HG02943 (cell line): ENCODE measurements around the gene KIT.
"Not testable (repeated sequence)": the region's sequence is repeated elsewhere in the genome, so short reads cannot be mapped to it uniquely, and the experiment has no call there.

Experiments
- ATAC-seq: cut with Tn5 transposase; IDR thresholded peaks from one replicate; pipeline ENCODE4 v1.9.1; 2021; ENCODE audit warnings: mild to moderate bottlenecking, low read depth, moderate library complexity; ENCODE audit not compliant: unreplicated experiment

KIT gene

DNA sequence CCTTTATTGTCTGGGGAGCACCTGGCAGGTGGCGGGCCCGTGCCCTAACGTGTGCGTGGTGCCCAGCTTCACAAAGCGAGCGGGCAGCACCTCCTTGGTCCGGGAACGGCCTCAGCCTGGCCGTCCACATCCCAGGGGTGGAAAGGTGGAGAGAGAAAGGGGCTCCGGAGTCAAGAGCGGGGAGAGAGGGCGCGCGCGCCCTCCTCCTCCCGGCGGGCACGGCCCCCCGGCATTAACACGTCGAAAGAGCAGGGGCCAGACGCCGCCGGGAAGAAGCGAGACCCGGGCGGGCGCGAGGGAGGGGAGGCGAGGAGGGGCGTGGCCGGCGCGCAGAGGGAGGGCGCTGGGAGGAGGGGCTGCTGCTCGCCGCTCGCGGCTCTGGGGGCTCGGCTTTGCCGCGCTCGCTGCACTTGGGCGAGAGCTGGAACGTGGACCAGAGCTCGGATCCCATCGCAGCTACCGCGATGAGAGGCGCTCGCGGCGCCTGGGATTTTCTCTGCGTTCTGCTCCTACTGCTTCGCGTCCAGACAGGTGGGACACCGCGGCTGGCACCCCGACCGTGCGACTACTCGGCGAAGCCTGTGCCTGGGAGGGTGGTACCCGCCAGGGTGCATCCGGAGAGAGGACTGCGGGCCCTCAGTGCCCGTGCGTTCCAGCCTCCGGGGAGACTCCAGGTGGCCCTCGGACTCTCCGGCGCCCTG is at the start of gene KIT:
KIT (plus strand) TSS at position 407 of the 701 bp plus-strand sequence; CDS start at position 465, 58 bp downstream.
- peak; percentile 15 for ATAC-seq

DNA sequence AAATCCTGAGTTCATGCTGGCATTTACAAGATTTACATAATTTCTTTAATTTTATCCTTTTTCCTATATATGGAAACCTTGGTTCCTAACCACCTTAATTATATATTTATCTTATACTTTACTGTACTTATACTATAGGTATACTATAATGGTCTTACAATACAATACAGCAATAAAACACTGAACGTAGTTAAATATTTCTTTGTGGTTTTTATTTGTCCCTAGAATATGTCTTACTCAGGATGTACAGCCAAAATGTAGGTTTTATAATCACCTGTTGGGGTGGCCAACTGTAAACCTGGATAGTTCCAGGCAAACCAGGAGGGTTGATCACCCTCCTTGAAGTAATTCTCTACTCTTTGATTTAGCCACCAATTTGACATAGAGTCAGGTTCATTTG is 48.4 kb upstream of the KIT start:
- ATAC-seq = no peak

GRCh38 chr4:54614149-54614548 is 43.6 kb upstream of the KIT start:
- no peak for ATAC-seq

GRCh38 chr4:54620773-54621172 is 37.0 kb upstream of the KIT start:
- ATAC-seq = no peak

- ATAC-seq = no peak
Observed at GRCh38 chr4:54625391-54625790, 32.4 kb upstream of the KIT start.

- ATAC-seq = no peak
Observed at GRCh38 chr4:54626113-54626512, 31.6 kb upstream of the KIT start.

DNA sequence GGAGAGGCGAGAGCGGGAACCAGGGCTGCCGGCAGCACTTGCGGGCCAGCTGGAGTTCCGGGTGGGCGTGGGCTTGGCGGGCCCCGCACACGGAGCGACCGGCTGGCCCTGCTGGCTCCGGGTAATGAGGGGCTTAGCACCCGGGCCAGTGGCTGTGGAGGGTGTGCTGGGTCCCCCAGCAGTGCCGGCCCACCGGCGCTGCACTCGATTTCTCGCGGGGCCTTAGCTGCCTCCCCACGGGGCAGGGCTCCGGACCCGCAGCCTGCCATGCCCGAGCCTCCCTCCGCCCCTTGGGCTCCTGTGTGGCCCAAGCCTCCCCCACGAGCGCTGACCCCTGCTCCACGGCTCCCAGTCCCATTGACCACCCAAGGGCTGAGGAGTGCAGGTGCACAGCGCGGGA is 25.2 kb upstream of the KIT start:
- ATAC-seq = no peak

GRCh38 chr4:54633102-54633740 is 24.5 kb upstream of the KIT start:
- not testable (repeated sequence) for ATAC-seq

- no peak for ATAC-seq
Observed at GRCh38 chr4:54635318-54635717, 22.4 kb upstream of the KIT start.

DNA sequence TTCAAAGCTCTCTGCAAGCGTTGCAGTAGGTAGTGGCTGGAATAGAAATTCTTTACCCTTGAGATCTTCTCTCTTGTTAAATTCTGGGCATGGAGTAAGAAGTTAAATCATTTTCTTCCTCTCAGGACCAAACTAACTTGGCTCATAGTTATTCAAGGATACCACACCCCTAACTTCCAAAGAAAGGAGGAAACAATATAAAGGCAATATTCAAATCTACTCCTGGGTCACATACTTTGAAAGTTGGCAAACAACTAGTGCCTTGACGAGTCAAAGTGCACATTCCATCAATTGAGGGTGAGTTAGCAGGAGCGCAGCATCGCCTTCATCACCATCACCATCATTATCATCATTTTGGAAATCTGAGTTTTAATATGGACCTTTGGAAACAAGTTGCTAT is 20.4 kb upstream of the KIT start:
- no peak for ATAC-seq

- ATAC-seq = not testable (repeated sequence)
Observed at GRCh38 chr4:54641101-54641500, 16.7 kb upstream of the KIT start.

GRCh38 chr4:54643172-54643571 is 14.6 kb upstream of the KIT start:
- no peak for ATAC-seq

DNA sequence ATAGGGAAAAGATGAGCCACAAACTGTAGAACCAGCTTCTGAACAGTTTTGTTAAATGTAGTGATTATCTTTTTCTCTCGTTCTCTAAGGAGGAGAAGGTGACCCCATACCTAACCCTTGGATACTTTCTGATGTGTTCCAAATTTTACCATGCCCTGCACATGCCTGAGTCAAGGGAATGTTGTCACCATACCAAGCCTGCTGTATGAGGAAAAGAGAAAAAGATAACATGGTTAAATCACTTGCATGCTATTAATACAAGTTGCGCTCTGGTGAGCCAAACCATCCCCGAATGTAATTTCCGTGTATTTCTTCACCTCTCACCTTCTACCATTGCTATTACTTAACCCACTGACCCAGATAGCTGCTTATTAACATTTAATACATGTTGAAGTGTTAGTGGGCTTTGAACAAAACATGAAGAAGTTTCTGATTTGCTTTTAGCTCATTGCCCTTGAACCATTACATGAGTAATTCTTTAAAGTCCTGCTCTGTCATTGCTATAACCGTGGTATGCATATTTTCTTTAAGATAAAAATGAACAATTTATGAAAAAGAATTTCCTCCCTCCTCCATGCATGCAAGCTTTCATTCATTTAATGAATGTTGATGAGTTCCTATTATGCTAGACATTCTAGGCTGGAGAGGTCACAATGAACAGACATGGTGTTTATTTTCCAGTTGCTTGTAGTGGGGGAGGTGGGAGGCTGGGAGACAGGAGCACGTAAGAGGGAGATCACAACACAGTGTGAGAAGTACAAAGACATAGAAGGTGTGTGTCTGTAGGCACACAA is 13.6 kb upstream of the KIT start:
- ATAC-seq = no peak

DNA sequence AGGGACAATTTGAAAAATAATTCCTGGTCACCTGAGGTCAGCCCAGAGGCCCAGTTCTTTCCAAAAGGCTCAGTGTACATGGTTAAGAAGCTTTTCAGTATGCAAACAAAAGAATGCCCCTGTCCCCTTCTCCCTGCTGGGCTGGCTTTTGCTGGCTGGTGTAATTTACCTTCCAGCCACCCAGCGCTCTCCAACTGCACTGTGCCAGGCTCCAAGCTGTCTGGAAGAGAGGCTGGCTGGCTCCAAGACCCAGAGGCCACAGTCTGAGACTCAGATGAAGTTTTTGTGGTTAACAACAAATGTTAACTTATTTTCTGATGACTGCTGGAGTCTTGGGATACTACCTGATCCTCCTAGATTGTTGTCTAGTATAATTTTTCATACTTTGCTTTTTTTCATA is 11.9 kb upstream of the KIT start:
- no peak for ATAC-seq

GRCh38 chr4:54647070-54647469 is 10.7 kb upstream of the KIT start:
- no peak for ATAC-seq

GRCh38 chr4:54651050-54651449 is 6.7 kb upstream of the KIT start:
- no peak for ATAC-seq

GRCh38 chr4:54654753-54655152 is 3.0 kb upstream of the KIT start:
- no peak for ATAC-seq

DNA sequence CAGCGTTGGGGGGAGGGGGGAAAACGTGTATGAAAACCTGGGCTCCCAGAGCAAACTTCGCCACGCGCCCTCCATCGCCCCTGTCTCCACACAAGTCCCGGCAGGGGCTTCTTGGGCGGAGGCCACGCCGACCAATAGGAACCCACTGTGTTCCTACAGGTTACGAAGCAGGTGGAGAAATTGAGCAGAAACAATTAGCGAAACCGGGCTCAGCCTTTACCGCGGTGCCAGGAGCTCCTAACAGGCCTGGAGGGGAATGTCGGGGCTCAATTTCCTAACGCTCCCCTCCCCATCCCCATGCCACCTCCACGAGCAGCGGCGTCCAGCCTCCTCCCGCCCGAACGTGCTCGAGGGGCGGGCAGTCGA is 589 bp upstream of the KIT start:
- ATAC-seq = no peak

DNA sequence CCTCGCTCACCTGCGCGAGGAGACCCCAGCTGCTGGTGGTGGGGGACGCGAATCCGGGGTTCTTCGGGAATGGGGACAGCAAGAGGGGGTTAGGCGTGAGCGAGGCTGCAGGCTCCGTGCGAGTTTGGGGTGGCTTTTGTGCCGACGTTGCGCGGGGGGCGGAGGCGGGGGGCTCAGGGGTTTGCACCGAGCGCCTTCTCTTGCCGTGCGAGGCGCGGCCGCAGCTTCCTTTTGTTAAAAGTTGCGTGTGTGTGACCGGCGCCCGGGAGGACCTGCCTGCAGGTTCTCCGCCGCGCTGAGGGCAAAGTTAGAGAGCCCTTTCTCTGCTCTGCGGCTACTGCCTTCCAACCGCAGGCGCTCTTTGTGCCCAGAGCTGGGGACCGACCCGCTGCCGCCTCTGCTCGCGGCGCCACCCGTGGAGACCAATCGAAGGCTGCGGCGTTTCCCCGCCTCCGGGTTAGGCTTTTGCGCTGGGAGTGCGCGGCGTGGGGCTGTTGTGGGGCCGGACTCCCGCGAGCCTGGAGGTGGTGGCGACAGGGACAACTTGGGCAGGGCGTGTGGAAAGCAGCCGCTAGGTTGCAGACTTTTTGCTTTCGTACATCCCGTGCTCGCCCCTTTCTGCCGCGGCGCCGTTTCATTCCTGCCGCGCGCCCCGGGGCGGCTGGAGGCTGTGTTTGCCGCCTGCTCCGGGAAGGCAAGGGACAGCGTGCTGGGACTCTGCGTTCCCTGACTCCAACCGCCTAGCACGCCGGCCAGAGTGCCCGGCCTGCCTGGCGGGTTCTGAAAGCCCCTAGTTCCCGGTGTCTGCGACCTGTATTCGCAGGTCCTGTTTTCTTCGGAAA is 716 bp downstream of the KIT start:
- ATAC-seq = peak; percentile 50

DNA sequence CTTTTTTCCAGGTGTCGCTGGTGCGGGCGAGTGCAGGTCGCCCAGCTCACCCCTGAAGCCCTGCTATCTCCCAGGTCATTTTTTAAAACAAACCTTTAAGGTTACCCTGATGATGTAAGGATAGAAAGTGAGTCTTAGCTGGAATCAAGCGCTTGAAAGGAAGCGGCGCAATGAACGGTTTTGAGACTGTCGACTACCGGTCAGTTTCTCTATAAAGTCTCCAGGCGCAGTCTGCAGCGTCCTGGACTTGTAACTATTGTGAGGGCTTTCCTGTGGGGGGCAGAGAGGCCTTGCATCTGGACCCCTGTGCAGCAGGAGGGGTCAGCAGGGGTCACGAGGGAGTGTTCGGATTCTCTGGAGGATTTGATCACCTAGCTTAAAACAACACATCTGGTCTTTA is 1.6 kb downstream of the KIT start:
- ATAC-seq = no peak
